Mesenchymal stem cell (in vitro differentiated cells and primary cell): ENCODE results near the gene KCNJ8.
A peak's percentile ranks its signal among the peaks of the same experiment; 100 is the strongest.
"Not testable (repeated sequence)": the region's sequence is repeated elsewhere in the genome, so short reads cannot be mapped to it uniquely, and the experiment has no call there.

Experiments
- DNase-seq: peaks from one replicate; pipeline ENCODE4 v3.0.0-alpha.2; 2013
- H2AFZ ChIP-seq: one replicate; pipeline ENCODE4 v1.6.1; 2013; ENCODE audit warnings: low read depth, mild to moderate bottlenecking, control low read depth, inconsistent platforms, low read length, moderate library complexity
- H2AK5ac ChIP-seq: 2 replicates; pipeline ENCODE4 v1.6.1; 2013; ENCODE audit warnings: low read length, moderate library complexity, mild to moderate bottlenecking, inconsistent platforms; ENCODE audit not compliant: severe bottlenecking
- H2BK120ac ChIP-seq: one replicate; pipeline ENCODE4 v1.6.1; 2013; ENCODE audit warnings: low read depth, mild to moderate bottlenecking, inconsistent platforms, low read length, moderate library complexity
- H2BK12ac ChIP-seq, 2 experiments: one replicate each; pipeline ENCODE4 v1.6.1; 2013; ENCODE audit warnings: inconsistent platforms in 2 of 2, low read length in 2 of 2, mild to moderate bottlenecking in 2 of 2, moderate library complexity in 2 of 2, control low read depth in 1 of 2
- H2BK15ac ChIP-seq: one replicate; pipeline ENCODE4 v1.6.1; 2013; ENCODE audit warnings: mild to moderate bottlenecking, low read depth, inconsistent platforms; ENCODE audit not compliant: poor library complexity, severe bottlenecking
- H2BK5ac ChIP-seq: 2 replicates; pipeline ENCODE4 v1.6.1; 2013; ENCODE audit warnings: low read depth, mild to moderate bottlenecking, low read length, control low read depth, inconsistent platforms; ENCODE audit not compliant: poor library complexity, severe bottlenecking
- H3K14ac ChIP-seq, 2 experiments: one replicate each; pipeline ENCODE4 v1.6.1; 2013; ENCODE audit warnings: inconsistent platforms in 2 of 2, low read length in 2 of 2, control low read depth in 1 of 2, mild to moderate bottlenecking in 1 of 2, moderate library complexity in 1 of 2
- H3K18ac ChIP-seq, 2 experiments: one replicate each; pipeline ENCODE4 v1.6.1; 2013; ENCODE audit warnings: inconsistent platforms in 2 of 2, low read length in 2 of 2, control low read depth in 1 of 2, low read depth in 1 of 2, mild to moderate bottlenecking in 1 of 2
- H3K23ac ChIP-seq, 2 experiments: one replicate each; pipeline ENCODE4 v1.6.1; 2013; ENCODE audit warnings: inconsistent platforms in 2 of 2, low read length in 2 of 2, mild to moderate bottlenecking in 2 of 2, moderate library complexity in 2 of 2, control low read depth in 1 of 2
- H3K27ac ChIP-seq: 2 replicates; pipeline ENCODE4 v1.5.1; 2013; ENCODE audit warnings: mild to moderate bottlenecking, moderate library complexity, low read length, control low read depth, inconsistent platforms; ENCODE audit not compliant: poor library complexity, severe bottlenecking
- H3K27me3 ChIP-seq, 2 experiments: 2 replicates each; pipeline versions ENCODE4 v1.6.1 to v1.7.0; 2013; ENCODE audit warnings: low read length in 2 of 2, mild to moderate bottlenecking in 2 of 2, moderate library complexity in 2 of 2, control low read depth in 1 of 2, inconsistent platforms in 1 of 2; ENCODE audit not compliant: control insufficient read depth in 1 of 2, insufficient read depth in 1 of 2
- H3K36me3 ChIP-seq, 2 experiments: 2 replicates each; pipeline versions ENCODE4 v1.6.1 to v1.7.0; 2013; ENCODE audit warnings: low read length in 2 of 2, control low read depth in 1 of 2, inconsistent platforms in 1 of 2, low read depth in 1 of 2, mild to moderate bottlenecking in 1 of 2; ENCODE audit not compliant: insufficient read depth in 2 of 2, control insufficient read depth in 1 of 2
- H3K4ac ChIP-seq, 2 experiments: one replicate each; pipeline ENCODE4 v1.6.1; 2013; ENCODE audit warnings: inconsistent platforms in 2 of 2, low read length in 2 of 2, mild to moderate bottlenecking in 2 of 2, moderate library complexity in 2 of 2, control low read depth in 1 of 2, low read depth in 1 of 2
- H3K4me1 ChIP-seq: 2 replicates; pipeline ENCODE4 v1.6.1; 2013; ENCODE audit warnings: low read depth, low read length, control low read depth; ENCODE audit not compliant: control insufficient read depth, insufficient read depth
- H3K4me2 ChIP-seq: 2 replicates; pipeline ENCODE4 v1.6.1; 2013; ENCODE audit warnings: low read length, mild to moderate bottlenecking, inconsistent platforms; ENCODE audit not compliant: poor library complexity, severe bottlenecking
- H3K4me3 ChIP-seq, 2 experiments: 2 replicates each; pipeline versions ENCODE4 v1.5.1 to v1.7.0; 2013; ENCODE audit warnings: low read length in 2 of 2, mild to moderate bottlenecking in 2 of 2, control low read depth in 1 of 2, low read depth in 1 of 2; ENCODE audit not compliant: insufficient read depth in 1 of 2
- H3K79me1 ChIP-seq: replicated peaks from 2 replicates; pipeline ENCODE4 v1.6.1; 2013; ENCODE audit warnings: mild to moderate bottlenecking, control low read depth, low read length, inconsistent platforms; ENCODE audit not compliant: poor library complexity, severe bottlenecking
- H3K9ac ChIP-seq: 2 replicates; pipeline ENCODE4 v1.7.0; 2013; ENCODE audit warnings: mild to moderate bottlenecking, low read length, moderate library complexity
- H3K9me3 ChIP-seq: 2 replicates; pipeline ENCODE4 v1.7.0; 2013; ENCODE audit warnings: mild to moderate bottlenecking, low read length; ENCODE audit not compliant: control insufficient read depth
- H4K8ac ChIP-seq: one replicate; pipeline ENCODE4 v1.6.1; 2013; ENCODE audit warnings: inconsistent platforms, mild to moderate bottlenecking, low read length, moderate library complexity
- H4K91ac ChIP-seq: one replicate; pipeline ENCODE4 v1.6.1; 2013; ENCODE audit warnings: mild to moderate bottlenecking, low read length, inconsistent platforms
- WGBS: methylation state at CpG from one replicate; pipeline ENCODE4 v1.1.7; 2013; ENCODE audit warnings: mixed read lengths; 5-methylcytosine and 5-hydroxymethylcytosine counted together

The KCNJ8 gene

GRCh38 chr12:21786041-21786531 is 11.6 kb upstream of the KCNJ8 start:
- WGBS, result 99% methylated on average over 3 of the region's 3 CpGs
- Histone ChIP-seq H3K18ac (no peak overlapping the region), H3K27me3 (no peaks in the 10 kb centered on the region), H3K36me3 (no peaks in the 10 kb centered on the region), H3K4ac (no peak overlapping the region), H3K79me1 (no peaks in the 10 kb centered on the region), H3K27ac (no peak overlapping the region), H2AK5ac (no peak overlapping the region), H2BK5ac (no peak overlapping the region), H3K4me2 (no peak overlapping the region), H2AFZ (no peak overlapping the region), H2BK15ac (no peak overlapping the region), H3K23ac (no peak overlapping the region), H4K91ac (no peak overlapping the region), H3K9me3 (no peaks in the 10 kb centered on the region), H3K9ac (no peak overlapping the region), H2BK12ac (no peak overlapping the region), H2BK120ac (no peak overlapping the region), H3K4me3 (no peak overlapping the region), H3K14ac (no peak overlapping the region), H3K4me1 (no peaks in the 10 kb centered on the region), H4K8ac (no peak overlapping the region)
- no peak for DNase-seq

GRCh38 chr12:21782723-21783122 is 8.2 kb upstream of the KCNJ8 start:
- not testable (repeated sequence) for DNase-seq, H3K9ac ChIP-seq, H4K8ac ChIP-seq, H3K79me1 ChIP-seq, H3K4ac ChIP-seq, H2AK5ac ChIP-seq, H3K4me3 ChIP-seq, H2AFZ ChIP-seq, H2BK5ac ChIP-seq, H3K27ac ChIP-seq, H3K36me3 ChIP-seq, H4K91ac ChIP-seq, H2BK12ac ChIP-seq, H3K4me1 ChIP-seq, H2BK15ac ChIP-seq, H3K18ac ChIP-seq, H3K27me3 ChIP-seq, H3K23ac ChIP-seq, H2BK120ac ChIP-seq, H3K14ac ChIP-seq, H3K9me3 ChIP-seq, H3K4me2 ChIP-seq
- WGBS, result 88% methylated on average over 1 of the region's 3 CpGs

GRCh38 chr12:21780786-21781185 is 6.3 kb upstream of the KCNJ8 start:
- H3K14ac ChIP-seq, result no peak overlapping the region
- H2BK12ac ChIP-seq, result no peak overlapping the region
- WGBS, result 96% methylated on average over 2 of the region's 3 CpGs
- H3K27me3 ChIP-seq, result no peaks in the 10 kb centered on the region
- H3K36me3 ChIP-seq, result no peaks in the 10 kb centered on the region
- H3K79me1 ChIP-seq, result no peaks in the 10 kb centered on the region
- no peak overlapping the region for H2AK5ac ChIP-seq
- H2AFZ ChIP-seq, result no peak overlapping the region
- no peak for DNase-seq
- no peak overlapping the region for H3K4me2 ChIP-seq
- no peak overlapping the region for H2BK15ac ChIP-seq
- H3K18ac ChIP-seq, result no peak overlapping the region
- no peaks in the 10 kb centered on the region for H3K9me3 ChIP-seq
- no peak overlapping the region for H3K4ac ChIP-seq
- no peak overlapping the region for H3K27ac ChIP-seq
- H2BK120ac ChIP-seq, result no peak overlapping the region
- H3K4me3 ChIP-seq, result no peak overlapping the region
- no peak overlapping the region for H2BK5ac ChIP-seq
- no peak overlapping the region for H4K91ac ChIP-seq
- no peak overlapping the region for H3K23ac ChIP-seq
- H4K8ac ChIP-seq, result no peak overlapping the region
- no peak overlapping the region for H3K9ac ChIP-seq
- no peaks in the 10 kb centered on the region for H3K4me1 ChIP-seq

- H3K23ac ChIP-seq, result no peak overlapping the region
- H2BK5ac ChIP-seq, result no peak overlapping the region
- no peak overlapping the region for H3K4me2 ChIP-seq
- no peaks in the 10 kb centered on the region for H3K9me3 ChIP-seq
- H3K4me3 ChIP-seq, result no peak overlapping the region
- no peaks in the 10 kb centered on the region for H3K27me3 ChIP-seq
- no peak overlapping the region for H3K18ac ChIP-seq
- H3K27ac ChIP-seq, result no peak overlapping the region
- H2BK12ac ChIP-seq, result no peak overlapping the region
- H2BK15ac ChIP-seq, result no peak overlapping the region
- H3K14ac ChIP-seq, result no peak overlapping the region
- H2AK5ac ChIP-seq, result peak overlapping the region; percentile 49
- H3K9ac ChIP-seq, result no peak overlapping the region
- no peaks in the 10 kb centered on the region for H3K79me1 ChIP-seq
- H4K8ac ChIP-seq, result no peak overlapping the region
- H4K91ac ChIP-seq, result no peak overlapping the region
- H3K4ac ChIP-seq, result no peak overlapping the region
- no peak overlapping the region for H2BK120ac ChIP-seq
- no peak overlapping the region for H2AFZ ChIP-seq
- H3K4me1 ChIP-seq, result peaks cover 4% of the 10 kb centered on the region
- no peaks in the 10 kb centered on the region for H3K36me3 ChIP-seq
- WGBS, result 97% methylated on average over 2 of the region's 3 CpGs
- no peak for DNase-seq
Observed at GRCh38 chr12:21776175-21776574, 1.7 kb upstream of the KCNJ8 start.
